Measurements from ENCODE around the gene PAK4. TPM values are rescaled to one million over a fixed set of nuclear protein-coding genes. Genes with fewer than 3 reads are reported as not detected.

The PAK4 gene
- total and polyA plus RNA-seq, 5 donors from 2014 or later: 0.87 to 10.9 (median 1.8) TPM

DNA sequence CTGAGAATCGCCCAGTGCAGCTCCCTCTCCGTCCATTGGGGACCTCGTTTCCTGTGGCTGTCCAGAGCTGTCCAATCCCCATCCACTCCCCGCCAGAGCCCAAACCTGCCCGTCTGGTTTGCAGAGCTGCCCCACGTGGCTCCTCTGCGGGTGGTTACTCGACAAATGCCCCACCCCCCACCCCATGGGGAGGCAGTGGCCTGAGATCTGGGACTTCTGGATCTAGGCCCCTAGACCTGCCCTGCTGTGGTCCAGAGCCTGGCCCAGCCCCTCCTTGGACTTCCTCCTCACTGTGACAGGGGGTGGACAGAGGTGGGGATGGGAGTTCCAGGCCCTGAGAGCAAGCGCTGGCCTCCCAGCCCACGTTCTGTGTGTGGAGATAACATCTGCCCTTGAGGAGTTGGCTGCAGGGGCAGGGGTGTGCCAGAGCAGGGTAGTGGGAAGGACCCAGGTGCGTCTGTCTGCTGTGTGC is 29.1 kb downstream of the PAK4 start:
- DNase-seq (no peak), ATAC-seq (ENCODE audit: low read depth in 2 of 2) (no peak)
- Mint-ChIP-seq H3K27me3 (peaks cover 4% of the 10 kb centered on the region), H3K36me3 (peaks cover 4% of the 10 kb centered on the region), H3K4me3 (no peak overlapping the region), H3K27ac (peak overlapping the region in 1 of 3 donors; percentile 20), H3K9me3 (no peaks in the 10 kb centered on the region), H3K4me1 (peaks cover 0 to 36% (median 9%) of the 10 kb centered on the region in 4 donors)
- no peak overlapping the region for H3K4me3 ChIP-seq (ENCODE audit: low read depth, low read length)
- H3K9me3 ChIP-seq (ENCODE audit: control insufficient read depth in 2 of 2, low read length in 2 of 2): no peaks in the 10 kb centered on the region
- H3K27me3 ChIP-seq (ENCODE audit: control insufficient read depth, insufficient read depth, low read length): no peaks in the 10 kb centered on the region
- no peaks in the 10 kb centered on the region for H3K36me3 ChIP-seq (ENCODE audit: control insufficient read depth, insufficient read depth, low read length)
- no peaks in the 10 kb centered on the region for H3K4me1 ChIP-seq (ENCODE audit: control insufficient read depth, insufficient read depth, low read length, poor library complexity, severe bottlenecking)
- no peak overlapping the region for H3K27ac ChIP-seq (ENCODE audit: insufficient read depth, low read length, poor library complexity, severe bottlenecking)

DNA sequence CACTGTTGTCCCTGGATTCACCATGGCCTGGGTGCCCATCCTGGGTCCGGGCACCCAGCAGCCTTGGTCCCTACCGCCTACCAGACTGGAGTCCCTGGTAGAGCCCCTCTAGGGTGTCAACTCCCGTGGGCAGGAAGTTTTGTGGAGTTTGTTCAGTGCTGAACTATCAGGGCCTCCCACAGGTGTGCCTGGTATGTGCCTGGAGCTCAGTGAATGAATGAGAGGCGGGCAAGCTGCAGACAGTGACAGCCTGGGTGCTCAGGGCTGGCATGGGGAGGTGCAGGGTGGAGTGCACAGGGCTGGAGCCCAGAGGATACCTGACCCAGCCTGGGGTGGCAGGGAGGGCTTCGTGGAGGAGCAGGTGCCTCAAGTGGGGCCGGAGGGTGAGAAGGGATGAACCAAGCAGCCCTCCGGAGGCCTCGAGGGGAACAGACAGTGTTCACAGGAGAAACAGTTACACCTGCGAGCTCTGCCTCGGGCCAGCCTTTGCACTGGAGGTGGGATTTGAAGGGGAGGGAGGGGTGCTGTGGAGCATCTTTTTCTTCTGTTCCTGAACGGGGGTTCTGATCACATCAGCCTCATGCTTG is 29.6 kb downstream of the PAK4 start:
- no peak overlapping the region for H3K27ac Mint-ChIP-seq
- no peak for ATAC-seq (ENCODE audit: low read depth in 2 of 2)

DNA sequence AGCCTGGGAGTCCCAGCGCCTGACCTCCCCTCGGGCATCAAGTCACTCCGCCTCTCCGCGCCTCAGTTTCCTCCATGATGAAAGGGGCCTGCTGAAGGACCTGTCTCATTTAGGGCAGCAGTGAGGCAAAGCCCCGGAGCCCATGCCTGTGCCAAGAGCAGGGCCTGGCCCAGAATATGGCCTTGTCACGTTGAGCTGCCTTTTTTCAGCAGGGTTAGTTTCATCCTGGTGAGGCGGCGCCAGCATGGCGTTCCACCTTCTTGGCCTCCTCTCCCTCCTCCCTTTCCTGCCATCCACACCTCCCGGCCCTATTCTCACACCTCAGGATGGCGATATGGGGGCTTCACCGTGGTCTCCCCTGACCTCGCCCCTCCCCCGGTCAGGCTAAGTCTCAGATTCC is 30.2 kb downstream of the PAK4 start:
- no peak overlapping the region for H3K27ac ChIP-seq (ENCODE audit: insufficient read depth, low read length, poor library complexity, severe bottlenecking)
- no peaks in the 10 kb centered on the region for H3K9me3 ChIP-seq (ENCODE audit: control insufficient read depth in 2 of 2, low read length in 2 of 2)
- Mint-ChIP-seq H3K4me1 (peaks cover 0 to 38% (median 10%) of the 10 kb centered on the region in 4 donors), H3K36me3 (peaks cover 4% of the 10 kb centered on the region), H3K4me3 (no peak overlapping the region), H3K9me3 (no peaks in the 10 kb centered on the region), H3K27ac (peak overlapping the region in 1 of 3 donors; percentile 42), H3K27me3 (peaks cover 4% of the 10 kb centered on the region)
- H3K4me1 ChIP-seq (ENCODE audit: control insufficient read depth, insufficient read depth, low read length, poor library complexity, severe bottlenecking): no peaks in the 10 kb centered on the region
- H3K4me3 ChIP-seq (ENCODE audit: low read depth, low read length): no peak overlapping the region
- no peak for DNase-seq
- ATAC-seq (ENCODE audit: low read depth in 2 of 2): no peak
- H3K36me3 ChIP-seq (ENCODE audit: control insufficient read depth, insufficient read depth, low read length): no peaks in the 10 kb centered on the region
- H3K27me3 ChIP-seq (ENCODE audit: control insufficient read depth, insufficient read depth, low read length): no peaks in the 10 kb centered on the region

More for the DNA sequence above, 29.6 kb downstream of the PAK4 start:
- no peaks in the 10 kb centered on the region for H3K4me1 ChIP-seq (ENCODE audit: control insufficient read depth, insufficient read depth, low read length, poor library complexity, severe bottlenecking)
- H3K27me3 ChIP-seq (ENCODE audit: control insufficient read depth, insufficient read depth, low read length): no peaks in the 10 kb centered on the region
- no peaks in the 10 kb centered on the region for H3K9me3 ChIP-seq (ENCODE audit: control insufficient read depth in 2 of 2, low read length in 2 of 2)
- peaks cover 4% of the 10 kb centered on the region for H3K36me3 Mint-ChIP-seq
- no peaks in the 10 kb centered on the region for H3K9me3 Mint-ChIP-seq
- DNase-seq: no peak
- no peak overlapping the region for H3K4me3 ChIP-seq (ENCODE audit: low read depth, low read length)
- no peak overlapping the region for H3K27ac ChIP-seq (ENCODE audit: insufficient read depth, low read length, poor library complexity, severe bottlenecking)
- H3K27me3 Mint-ChIP-seq: peaks cover 4% of the 10 kb centered on the region
- H3K4me3 Mint-ChIP-seq: no peak overlapping the region
- peaks cover 0 to 35% (median 9%) of the 10 kb centered on the region in 4 donors for H3K4me1 Mint-ChIP-seq
- no peaks in the 10 kb centered on the region for H3K36me3 ChIP-seq (ENCODE audit: control insufficient read depth, insufficient read depth, low read length)

DNA sequence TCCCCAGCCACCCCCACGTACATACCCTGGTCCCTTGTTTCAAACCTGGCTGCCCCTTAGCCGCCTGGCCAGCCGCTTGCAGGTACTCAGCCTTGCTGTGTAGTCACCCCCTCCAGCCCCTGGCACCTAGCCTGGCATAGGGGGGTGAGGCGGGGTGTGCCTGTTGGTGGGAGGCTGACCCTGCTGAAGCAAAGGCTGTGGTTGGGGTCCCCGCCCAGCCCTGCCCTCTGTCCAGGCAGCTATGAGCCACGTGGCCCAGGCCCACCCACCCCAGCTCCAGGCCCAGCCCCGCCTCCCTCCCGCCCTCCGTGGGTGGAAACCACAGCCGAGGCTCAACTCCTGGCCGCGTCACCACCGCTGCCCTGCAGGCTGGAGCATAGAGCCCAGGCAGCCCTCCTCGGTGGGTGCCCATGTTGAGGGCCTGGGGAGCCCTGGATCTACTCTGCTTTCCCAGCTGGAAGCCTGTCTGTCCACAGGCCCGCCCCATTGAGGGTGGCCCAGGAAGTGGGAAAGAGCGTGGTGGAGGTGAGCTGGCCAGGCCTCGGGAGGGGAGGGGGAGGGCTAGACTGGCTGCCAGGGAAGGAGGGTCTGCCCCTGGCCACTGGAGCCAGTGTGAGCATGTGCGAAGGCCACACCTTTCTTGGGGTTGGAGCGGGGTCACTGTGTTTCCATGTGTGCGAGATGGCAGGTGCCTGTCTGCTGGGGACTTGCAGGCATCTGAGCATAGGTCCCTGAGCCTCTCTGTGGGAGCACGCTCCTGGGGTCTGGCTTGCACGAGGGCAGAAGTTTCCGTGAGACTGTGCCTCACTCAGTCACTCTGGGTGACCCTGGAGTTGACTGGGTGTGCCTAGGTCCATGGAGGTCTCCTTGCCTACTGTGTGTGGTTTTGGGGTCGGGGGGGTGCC is 31.0 kb downstream of the PAK4 start:
- Mint-ChIP-seq H3K27ac (peak overlapping the region in 1 of 3 donors; percentile 68), H3K4me1 (peaks cover 0 to 32% (median 6%) of the 10 kb centered on the region in 4 donors), H3K4me3 (no peak overlapping the region), H3K27me3 (peaks cover 4% of the 10 kb centered on the region), H3K36me3 (peaks cover 4% of the 10 kb centered on the region), H3K9me3 (no peaks in the 10 kb centered on the region)
- no peaks in the 10 kb centered on the region for H3K4me1 ChIP-seq (ENCODE audit: control insufficient read depth, insufficient read depth, low read length, poor library complexity, severe bottlenecking)
- H3K27ac ChIP-seq (ENCODE audit: insufficient read depth, low read length, poor library complexity, severe bottlenecking): no peak overlapping the region
- DNase-seq (no peak), ATAC-seq (ENCODE audit: low read depth in 2 of 2) (no peak)
- H3K36me3 ChIP-seq (ENCODE audit: control insufficient read depth, insufficient read depth, low read length): no peaks in the 10 kb centered on the region
- no peaks in the 10 kb centered on the region for H3K9me3 ChIP-seq (ENCODE audit: control insufficient read depth in 2 of 2, low read length in 2 of 2)
- no peaks in the 10 kb centered on the region for H3K27me3 ChIP-seq (ENCODE audit: control insufficient read depth, insufficient read depth, low read length)
- no peak overlapping the region for H3K4me3 ChIP-seq (ENCODE audit: low read depth, low read length)

DNA sequence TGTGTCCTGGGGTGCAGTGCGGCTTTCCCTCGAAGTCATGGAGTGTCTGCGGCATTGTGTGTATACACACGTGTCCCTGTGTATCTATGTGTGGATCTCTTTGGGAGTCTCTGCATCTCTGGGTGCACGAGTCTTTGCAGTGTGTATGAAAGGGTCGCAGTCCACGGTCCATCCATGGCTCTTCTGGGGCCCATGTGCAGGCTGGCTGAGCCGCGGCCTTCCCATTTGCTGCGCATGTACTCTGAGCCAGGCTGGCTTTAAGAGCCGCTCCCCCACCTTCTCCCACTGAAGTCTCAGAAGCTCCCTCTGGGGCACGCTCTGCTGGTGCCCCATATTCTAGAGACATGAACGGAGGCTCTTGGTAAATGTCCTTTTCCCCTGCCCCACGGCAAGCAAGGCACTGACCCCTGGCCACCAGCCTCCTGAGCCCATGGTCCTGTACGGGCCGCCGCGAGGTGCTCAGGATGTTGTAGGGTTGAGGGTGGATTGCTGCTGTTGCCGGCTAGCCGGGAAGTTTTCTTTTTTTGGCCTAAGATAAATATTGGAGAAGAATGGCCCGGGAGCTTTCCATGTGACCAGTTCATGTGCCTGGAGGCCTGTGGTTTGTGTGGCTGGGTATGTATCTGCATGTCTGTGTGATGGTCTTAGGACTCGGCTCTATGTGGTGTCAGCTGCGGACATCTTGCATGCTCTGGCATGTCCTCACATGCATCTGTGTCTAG is 31.9 kb downstream of the PAK4 start:
- H3K27me3 Mint-ChIP-seq: peaks cover 4% of the 10 kb centered on the region
- H3K27ac Mint-ChIP-seq: peak overlapping the region in 1 of 3 donors; percentile 68
- no peaks in the 10 kb centered on the region for H3K9me3 Mint-ChIP-seq
- no peaks in the 10 kb centered on the region for H3K9me3 ChIP-seq (ENCODE audit: control insufficient read depth in 2 of 2, low read length in 2 of 2)
- H3K4me3 Mint-ChIP-seq: no peak overlapping the region
- peaks cover 4% of the 10 kb centered on the region for H3K36me3 Mint-ChIP-seq
- DNase-seq (no peak), ATAC-seq (ENCODE audit: low read depth in 2 of 2) (no peak)
- no peaks in the 10 kb centered on the region for H3K4me1 ChIP-seq (ENCODE audit: control insufficient read depth, insufficient read depth, low read length, poor library complexity, severe bottlenecking)
- H3K36me3 ChIP-seq (ENCODE audit: control insufficient read depth, insufficient read depth, low read length): no peaks in the 10 kb centered on the region
- peaks cover 0 to 32% (median 6%) of the 10 kb centered on the region in 4 donors for H3K4me1 Mint-ChIP-seq
- no peak overlapping the region for H3K4me3 ChIP-seq (ENCODE audit: low read depth, low read length)
- H3K27ac ChIP-seq (ENCODE audit: insufficient read depth, low read length, poor library complexity, severe bottlenecking): no peak overlapping the region
- H3K27me3 ChIP-seq (ENCODE audit: control insufficient read depth, insufficient read depth, low read length): no peaks in the 10 kb centered on the region

DNA sequence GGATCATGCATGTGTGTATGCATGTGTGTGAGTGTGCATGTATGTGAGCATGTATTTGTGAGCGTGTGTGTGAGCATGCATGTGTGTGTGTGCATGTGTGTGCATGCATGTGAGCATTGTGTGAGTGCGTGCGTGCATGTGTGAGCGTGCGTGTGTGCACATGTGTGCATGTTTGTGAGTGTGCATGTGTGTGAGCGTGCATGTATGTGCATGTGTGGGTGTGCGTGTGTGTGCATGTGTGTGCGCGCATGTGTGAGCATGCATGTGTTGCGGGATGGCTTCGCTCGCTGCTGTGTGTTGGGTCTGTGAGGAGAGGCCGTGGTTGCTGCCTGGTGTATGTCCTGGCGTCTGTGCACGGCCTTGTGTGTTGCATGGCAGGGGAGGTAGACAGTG is 32.4 kb downstream of the PAK4 start:
- Histone ChIP-seq H3K4me1 (ENCODE audit: control insufficient read depth, insufficient read depth, low read length, poor library complexity, severe bottlenecking) (no peaks in the 10 kb centered on the region), H3K9me3 (ENCODE audit: control insufficient read depth in 2 of 2, low read length in 2 of 2) (no peaks in the 10 kb centered on the region), H3K27me3 (ENCODE audit: control insufficient read depth, insufficient read depth, low read length) (no peaks in the 10 kb centered on the region), H3K36me3 (ENCODE audit: control insufficient read depth, insufficient read depth, low read length) (no peaks in the 10 kb centered on the region), H3K27ac (ENCODE audit: insufficient read depth, low read length, poor library complexity, severe bottlenecking) (no peak overlapping the region), H3K4me3 (ENCODE audit: low read depth, low read length) (no peak overlapping the region)
- H3K36me3 Mint-ChIP-seq: peaks cover 4% of the 10 kb centered on the region
- DNase-seq: no peak
- no peaks in the 10 kb centered on the region for H3K27me3 Mint-ChIP-seq
- no peak overlapping the region for H3K4me3 Mint-ChIP-seq
- H3K27ac Mint-ChIP-seq: no peak overlapping the region
- no peak for ATAC-seq (ENCODE audit: low read depth in 2 of 2)
- H3K4me1 Mint-ChIP-seq: peaks cover 0 to 30% (median 7%) of the 10 kb centered on the region in 4 donors
- H3K9me3 Mint-ChIP-seq: no peaks in the 10 kb centered on the region

DNA sequence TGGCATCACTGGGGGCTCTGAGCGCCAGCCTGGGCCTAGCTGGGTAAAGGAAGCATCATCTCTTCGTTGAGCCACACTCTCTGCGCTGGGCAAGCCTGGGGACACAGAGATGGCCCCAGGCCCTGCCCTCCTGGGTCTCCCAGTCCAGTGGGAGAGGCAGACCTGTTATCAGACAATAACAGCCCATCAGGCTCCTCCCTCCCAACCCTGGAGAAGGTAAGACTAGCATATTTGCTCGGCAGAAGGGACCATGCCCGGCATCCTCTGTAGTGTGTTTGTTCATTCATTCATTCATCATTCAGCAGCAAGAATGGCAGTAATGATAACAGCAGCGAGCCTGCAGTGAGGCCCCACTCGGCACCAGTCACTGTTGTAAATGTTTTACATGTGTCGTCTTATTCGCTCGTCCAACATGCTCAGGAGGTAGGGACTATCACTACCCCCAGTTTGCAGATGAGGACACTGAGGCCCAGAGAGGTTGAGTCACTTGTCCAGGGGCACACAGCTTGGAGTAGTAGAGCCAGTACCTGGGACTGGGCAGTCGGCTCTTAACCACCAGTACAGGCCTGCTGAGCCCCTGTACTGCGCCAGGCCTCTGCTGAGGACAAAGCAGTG is 33.2 kb downstream of the PAK4 start:
- Histone ChIP-seq H3K4me3 (ENCODE audit: low read depth, low read length) (no peak overlapping the region), H3K4me1 (ENCODE audit: control insufficient read depth, insufficient read depth, low read length, poor library complexity, severe bottlenecking) (no peaks in the 10 kb centered on the region), H3K27ac (ENCODE audit: insufficient read depth, low read length, poor library complexity, severe bottlenecking) (no peak overlapping the region), H3K36me3 (ENCODE audit: control insufficient read depth, insufficient read depth, low read length) (no peaks in the 10 kb centered on the region), H3K27me3 (ENCODE audit: control insufficient read depth, insufficient read depth, low read length) (no peaks in the 10 kb centered on the region), H3K9me3 (ENCODE audit: control insufficient read depth in 2 of 2, low read length in 2 of 2) (no peaks in the 10 kb centered on the region)
- H3K9me3 Mint-ChIP-seq: no peaks in the 10 kb centered on the region
- ATAC-seq (ENCODE audit: low read depth in 2 of 2): no peak
- no peak overlapping the region for H3K27ac Mint-ChIP-seq
- H3K4me3 Mint-ChIP-seq: no peak overlapping the region
- DNase-seq: no peak
- no peaks in the 10 kb centered on the region for H3K27me3 Mint-ChIP-seq
- peaks cover 0 to 30% (median 6%) of the 10 kb centered on the region in 4 donors for H3K4me1 Mint-ChIP-seq
- H3K36me3 Mint-ChIP-seq: peaks cover 3% of the 10 kb centered on the region

Measured in CD4-positive, CD25-positive, alpha-beta regulatory T cell (primary cell).